Left lung (tissue), 10 donors: Measurements from ENCODE around the gene AP4B1. TPM values are rescaled to one million over a fixed set of nuclear protein-coding genes. Genes with fewer than 3 reads are reported as not detected.

ENCODE experiments used
- ATAC-seq: fragments of 200-7000 bp; cut with Tn5 transposase; one replicate; pipeline ENCODE4 v1.9.1; 2020; ENCODE audit warnings: moderate library complexity
- DNase-seq, 4 donors: peaks; one replicate each; pipeline ENCODE4 v3.0.0-alpha.2; 2013 to 2020
- H3K27ac ChIP-seq, 2 donors: fragments of 200-600 bp; sonication (generic) in 1 of 2; one replicate each; pipeline versions ENCODE4 v1.5.0 to v1.8.0; 2020 to 2021
- H3K27me3 ChIP-seq, 2 donors: fragments of 200-600 bp; sonication (generic) in 1 of 2; one replicate each; pipeline versions ENCODE4 v1.5.0 to v1.8.0; 2020 to 2021
- H3K36me3 ChIP-seq, 2 donors: fragments of 200-600 bp; sonication (generic) in 1 of 2; one replicate each; pipeline versions ENCODE4 v1.5.0 to v1.8.0; 2020 to 2021
- H3K4me1 ChIP-seq, 2 donors: fragments of 200-600 bp; one replicate each; pipeline ENCODE4 v1.8.0; 2021
- H3K4me3 ChIP-seq, 2 donors: fragments of 200-600 bp; sonication (generic) in 1 of 2; one replicate each; pipeline versions ENCODE4 v1.5.0 to v1.8.0; 2020 to 2021; ENCODE audit warnings: mild to moderate bottlenecking in 1 of 2
- H3K9me3 ChIP-seq, 2 donors: fragments of 200-600 bp; sonication (generic) in 1 of 2; one replicate each; pipeline versions ENCODE4 v1.5.0 to v1.8.0; 2020 to 2021
- intact Hi-C, 2 donors: fragments of 100-400 bp; cut with DNase I; formaldehyde crosslinking; loops; one replicate each; pipeline versions ENCODE4 v1.11.2 to v1.14.2; 2022
- polyA plus RNA-seq, 6 donors: library from polyadenylated mRNA; unstranded; fragments of 120-200 nt; gene quantifications; one replicate each; pipeline ENCODE4 v1.2.1, GENCODE V29; 2013; ENCODE audit not compliant: insufficient read length in 6 of 6
- total RNA-seq, 2 donors: library from RNA; stranded (reverse); fragmentation: NEBNext Ultra II Directional; extraction: Animal tissue kit (Norgen Biotek cat#: 25700); gene quantifications; one replicate each; pipeline ENCODE4 v1.2.1, GENCODE V29; 2021
- TF ChIP-seq, protein P1 (sequence below), 2 donors: fragments of 200-600 bp; sonication (generic) in 1 of 2; IDR thresholded peaks; one replicate each; pipeline versions ENCODE4 v1.5.0 to v1.8.0; 2021; ENCODE audit warnings: antibody characterized with exemption in 2 of 2
- donor health status: DM: no; HTN: yes; CAD: no.
- donor health status: DM: no; HTN: no; CAD: no.

Gene AP4B1
- total and polyA plus RNA-seq, 8 donors, result 15.4 to 65.1 (median 54.6) TPM

DNA sequence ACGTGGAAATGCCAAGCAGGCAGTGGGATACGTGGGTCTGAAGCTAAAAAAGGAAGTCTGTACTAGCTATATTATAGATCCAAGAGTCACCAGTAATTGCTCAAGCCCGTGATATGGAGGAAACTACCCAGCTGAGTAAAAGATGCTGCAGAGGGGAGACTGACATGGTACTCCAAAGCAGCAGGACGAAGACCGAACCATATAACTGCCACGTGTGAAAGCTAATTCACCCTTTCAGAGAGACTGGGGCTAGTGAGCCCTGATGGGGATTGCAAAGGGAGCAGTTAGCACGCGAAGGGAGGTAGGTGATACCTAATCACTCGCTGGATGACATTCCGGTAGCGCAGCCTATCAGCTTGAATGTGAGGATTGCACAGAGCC lies 316 bp downstream of the AP4B1 start:
- Histone ChIP-seq H3K4me3 (peak overlapping the region; percentile 77 to 79), H3K9me3 (no peaks in the 10 kb centered on the region), H3K27ac (peak overlapping the region; percentile 94 to 96), H3K36me3 (peaks cover 0 to 35% of the 10 kb centered on the region in 2 donors), H3K27me3 (no peaks in the 10 kb centered on the region), H3K4me1 (peaks cover 12 to 52% of the 10 kb centered on the region in 2 donors)
- ATAC-seq, result peak; percentile 16
- TF ChIP-seq, protein P1, sequence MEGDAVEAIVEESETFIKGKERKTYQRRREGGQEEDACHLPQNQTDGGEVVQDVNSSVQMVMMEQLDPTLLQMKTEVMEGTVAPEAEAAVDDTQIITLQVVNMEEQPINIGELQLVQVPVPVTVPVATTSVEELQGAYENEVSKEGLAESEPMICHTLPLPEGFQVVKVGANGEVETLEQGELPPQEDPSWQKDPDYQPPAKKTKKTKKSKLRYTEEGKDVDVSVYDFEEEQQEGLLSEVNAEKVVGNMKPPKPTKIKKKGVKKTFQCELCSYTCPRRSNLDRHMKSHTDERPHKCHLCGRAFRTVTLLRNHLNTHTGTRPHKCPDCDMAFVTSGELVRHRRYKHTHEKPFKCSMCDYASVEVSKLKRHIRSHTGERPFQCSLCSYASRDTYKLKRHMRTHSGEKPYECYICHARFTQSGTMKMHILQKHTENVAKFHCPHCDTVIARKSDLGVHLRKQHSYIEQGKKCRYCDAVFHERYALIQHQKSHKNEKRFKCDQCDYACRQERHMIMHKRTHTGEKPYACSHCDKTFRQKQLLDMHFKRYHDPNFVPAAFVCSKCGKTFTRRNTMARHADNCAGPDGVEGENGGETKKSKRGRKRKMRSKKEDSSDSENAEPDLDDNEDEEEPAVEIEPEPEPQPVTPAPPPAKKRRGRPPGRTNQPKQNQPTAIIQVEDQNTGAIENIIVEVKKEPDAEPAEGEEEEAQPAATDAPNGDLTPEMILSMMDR (IDR thresholded peaks at IDR 0.05), result no peak
- DNase-seq, result no peak
- intact Hi-C loops, result loop anchor here in 1 of 2 donors (5.0 kb wide), 1 partner anchor 57 kb away; no protein-coding TSS in a partner anchor

DNA sequence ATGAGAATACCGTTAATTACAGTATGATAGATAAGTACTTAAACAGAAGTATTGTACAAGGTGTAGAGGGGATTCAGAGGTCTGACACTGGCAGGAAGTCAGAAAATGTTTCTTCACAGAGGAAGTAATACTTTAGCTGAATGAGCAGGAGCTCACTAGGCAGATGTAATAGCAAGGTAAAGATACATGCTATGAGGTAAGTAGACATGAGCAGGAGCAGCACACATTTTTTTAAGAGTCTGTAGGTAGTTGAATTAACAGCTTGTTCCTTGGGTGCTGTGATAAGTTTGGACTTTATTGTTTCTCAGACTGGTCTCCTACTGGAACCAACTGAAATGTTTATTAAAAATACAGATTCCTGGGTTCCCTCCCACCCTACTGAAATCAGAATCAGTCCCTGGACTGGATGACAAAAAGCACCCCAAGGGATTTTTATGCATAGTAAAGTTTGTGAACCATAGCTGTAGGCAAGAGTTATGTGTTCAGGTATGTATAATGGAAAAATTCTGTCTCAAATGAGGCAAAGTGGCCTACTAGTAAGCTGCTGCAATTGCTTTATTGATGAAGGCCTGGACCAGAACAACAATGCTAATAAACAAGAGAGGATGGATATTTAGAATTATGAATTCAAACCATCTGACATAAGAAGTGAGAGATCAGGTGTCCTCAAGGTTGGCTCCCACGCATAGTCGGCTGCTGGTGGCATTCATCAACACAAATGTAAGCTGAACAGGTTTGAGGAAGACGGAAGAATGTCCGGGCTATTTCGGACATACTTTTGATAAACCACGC lies 902 bp downstream of the AP4B1 start:
- Histone ChIP-seq H3K27me3 (no peaks in the 10 kb centered on the region), H3K9me3 (no peaks in the 10 kb centered on the region), H3K4me3 (peak overlapping the region; percentile 77 to 79), H3K36me3 (peaks cover 0 to 37% of the 10 kb centered on the region in 2 donors), H3K4me1 (peaks cover 12 to 51% of the 10 kb centered on the region in 2 donors), H3K27ac (peak overlapping the region; percentile 94 to 96)
- TF ChIP-seq, protein P1 (IDR thresholded peaks at IDR 0.05), result no peak
- intact Hi-C loops, result loop anchor here in 1 of 2 donors (5.0 kb wide), 1 partner anchor 56 kb away; no protein-coding TSS in a partner anchor
- DNase-seq, result no peak
- ATAC-seq, result no peak

GRCh38 chr1:113901191-113901590 lies 3.4 kb downstream of the AP4B1 start:
- H3K27ac ChIP-seq, result peak overlapping the region in 1 of 2 donors; percentile 63
- peaks cover 0 to 45% of the 10 kb centered on the region in 2 donors for H3K36me3 ChIP-seq
- no peak overlapping the region for H3K4me3 ChIP-seq
- H3K4me1 ChIP-seq, result peaks cover 12 to 51% of the 10 kb centered on the region in 2 donors
- intact Hi-C loops, result loop anchor here in 1 of 2 donors (5.0 kb wide), 1 partner anchor 54 kb away; no protein-coding TSS in a partner anchor
- DNase-seq, result no peak
- TF ChIP-seq, protein P1 (IDR thresholded peaks at IDR 0.05), result no peak
- ATAC-seq, result no peak
- no peaks in the 10 kb centered on the region for H3K27me3 ChIP-seq
- H3K9me3 ChIP-seq, result no peaks in the 10 kb centered on the region

DNA sequence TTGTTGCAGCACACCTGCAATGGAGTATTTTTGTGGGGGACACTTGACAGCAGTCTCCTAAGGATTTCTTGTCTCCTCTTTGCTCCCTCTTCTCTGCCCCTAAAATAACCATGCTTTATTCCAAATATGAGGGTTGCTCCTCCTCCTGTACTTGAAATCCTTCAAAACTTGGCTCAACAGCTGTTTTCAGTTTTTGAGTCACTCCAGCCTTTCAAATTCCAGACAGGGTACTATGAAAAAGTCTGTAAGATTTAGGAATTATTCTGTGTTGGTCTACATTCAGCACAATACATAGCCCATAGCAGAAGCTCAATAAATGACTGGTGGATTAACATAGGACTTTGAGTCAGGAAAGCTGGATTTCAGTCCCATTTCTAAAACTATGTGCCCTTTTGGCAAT lies 5.5 kb downstream of the AP4B1 start:
- DNase-seq, result peak in 2 of 4 donors; percentile 15 to 31
- Histone ChIP-seq H3K36me3 (peaks cover 0 to 59% of the 10 kb centered on the region in 2 donors), H3K27ac (peak overlapping the region in 1 of 2 donors; percentile 30), H3K27me3 (no peaks in the 10 kb centered on the region), H3K4me3 (no peak overlapping the region), H3K9me3 (no peaks in the 10 kb centered on the region), H3K4me1 (peaks cover 6 to 42% of the 10 kb centered on the region in 2 donors)
- TF ChIP-seq, protein P1 (IDR thresholded peaks at IDR 0.05), result no peak
- no peak for ATAC-seq
- intact Hi-C loops, result no loop called here

GRCh38 chr1:113898241-113898814 lies 6.3 kb downstream of the AP4B1 start:
- ATAC-seq, result no peak
- Histone ChIP-seq H3K27me3 (no peaks in the 10 kb centered on the region), H3K36me3 (peaks cover 0 to 59% of the 10 kb centered on the region in 2 donors), H3K27ac (no peak overlapping the region), H3K4me3 (no peak overlapping the region), H3K4me1 (peaks cover 0 to 35% of the 10 kb centered on the region in 2 donors), H3K9me3 (no peaks in the 10 kb centered on the region)
- intact Hi-C loops, result no loop called here
- TF ChIP-seq, protein P1 (IDR thresholded peaks at IDR 0.05), result no peak
- DNase-seq, result no peak
